Activated T-helper 17 cell treated with anti-CD3 and anti-CD28 coated beads, Interleukin-2, amount 50 U/mL, for 72 hours (primary cell): ENCODE data around the gene CST7. TPM values are rescaled to one million over a fixed set of nuclear protein-coding genes. Genes with fewer than 3 reads are reported as not detected.

Experiments used
- ATAC-seq: fragments of 150-1000 bp; cut with Tn5 transposase; replicated peaks from 2 replicates; pipeline ENCODE4 v1.10.0; 2021; ENCODE audit warnings: mild to moderate bottlenecking, moderate library complexity
- H3K27ac Mint-ChIP-seq: one replicate; pipeline ENCODE4 v1.8.0; 2022; ENCODE audit warnings: mixed read lengths
- H3K27me3 Mint-ChIP-seq: one replicate; pipeline ENCODE4 v1.8.0; 2022; ENCODE audit warnings: mixed read lengths
- H3K36me3 Mint-ChIP-seq: one replicate; pipeline ENCODE4 v1.8.0; 2022; ENCODE audit warnings: low read depth, mild to moderate bottlenecking, mixed read lengths
- H3K4me1 Mint-ChIP-seq: one replicate; pipeline ENCODE4 v1.8.0; 2022; ENCODE audit warnings: mixed read lengths
- H3K4me3 Mint-ChIP-seq: one replicate; pipeline ENCODE4 v1.8.0; 2022; ENCODE audit warnings: mild to moderate bottlenecking, mixed read lengths
- H3K9me3 Mint-ChIP-seq: one replicate; pipeline ENCODE4 v1.8.0; 2022; ENCODE audit warnings: mixed read lengths
- total RNA-seq, 2 donors: library from RNA; stranded (reverse); gene quantifications; one replicate each; pipeline ENCODE4 v1.2.3, GENCODE V29; 2022

CST7 gene
- total RNA-seq, 2 donors from 2014 or later = 38.2 to 41.7 TPM

DNA sequence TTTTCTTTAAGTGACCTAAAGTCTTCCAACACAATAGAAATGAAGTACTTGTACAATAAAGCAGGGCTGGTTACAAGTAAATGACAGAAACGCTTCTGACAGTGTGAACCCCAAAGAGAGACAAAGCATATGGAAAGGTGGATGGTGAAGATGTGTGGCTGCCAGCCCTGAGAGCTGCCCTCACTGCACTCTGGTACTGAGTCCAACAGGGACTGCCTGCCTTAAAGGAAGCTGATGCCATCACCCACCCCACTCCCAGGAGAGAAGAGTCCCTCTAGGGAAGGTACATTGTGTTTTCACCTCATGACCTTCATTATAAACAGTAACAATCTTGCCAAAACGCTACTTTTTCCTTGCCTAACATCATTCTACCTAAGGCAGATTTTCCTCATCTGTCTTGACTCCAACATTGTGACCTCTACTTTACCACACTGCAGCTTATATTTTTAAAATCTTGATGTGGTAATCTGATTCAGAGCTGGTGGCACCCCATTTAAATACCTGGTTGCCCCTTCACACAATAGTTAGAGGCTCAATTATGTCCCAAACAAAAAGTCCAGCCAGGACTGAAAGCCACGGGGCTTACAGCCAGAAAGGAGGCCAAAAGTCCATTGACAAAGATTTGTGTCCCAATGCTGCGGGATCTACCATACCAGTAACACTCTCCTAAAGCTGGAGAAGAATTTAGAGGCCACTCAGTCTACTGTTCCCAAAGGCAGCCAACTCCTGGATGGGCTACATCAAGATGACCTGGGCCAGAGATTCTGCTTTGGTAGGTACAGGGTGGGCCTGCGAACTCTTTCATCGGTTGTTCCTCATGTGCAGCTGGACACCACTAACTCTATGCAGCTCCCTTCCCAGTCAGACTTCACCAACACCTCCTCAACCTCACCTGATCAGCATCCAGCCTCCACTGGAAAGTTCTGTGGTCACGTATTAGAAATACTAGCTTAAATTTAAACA is 39.1 kb downstream of the CST7 start:
- Mint-ChIP-seq H3K4me3 (peak overlapping the region; percentile 21), H3K36me3 (peaks cover 28% of the 10 kb centered on the region), H3K27me3 (no peaks in the 10 kb centered on the region), H3K9me3 (no peaks in the 10 kb centered on the region), H3K4me1 (peaks cover 51% of the 10 kb centered on the region), H3K27ac (no peak overlapping the region)
- no peak for ATAC-seq

DNA sequence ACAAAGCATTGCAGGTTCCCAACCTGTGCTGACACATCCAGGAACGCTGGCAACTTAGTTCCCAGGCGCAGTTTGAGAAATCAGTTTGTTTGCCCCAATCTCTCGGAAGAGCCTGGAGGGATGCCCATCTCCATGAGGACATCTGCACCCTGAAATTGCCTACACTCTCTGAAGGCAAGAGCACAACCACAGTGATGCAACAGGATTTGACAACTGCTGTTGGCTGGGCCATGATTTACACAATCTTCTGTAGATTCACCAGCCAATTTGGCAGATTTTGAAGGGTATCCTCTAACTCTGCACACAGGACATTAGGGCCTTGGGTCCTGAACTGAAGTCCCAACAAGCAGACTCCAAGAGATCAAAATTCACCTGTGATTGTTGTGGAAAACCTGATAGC is 40.1 kb downstream of the CST7 start:
- no peaks in the 10 kb centered on the region for H3K27me3 Mint-ChIP-seq
- no peak for ATAC-seq
- H3K4me3 Mint-ChIP-seq = no peak overlapping the region
- H3K36me3 Mint-ChIP-seq = peaks cover 18% of the 10 kb centered on the region
- no peaks in the 10 kb centered on the region for H3K9me3 Mint-ChIP-seq
- peaks cover 60% of the 10 kb centered on the region for H3K4me1 Mint-ChIP-seq
- H3K27ac Mint-ChIP-seq = no peak overlapping the region

DNA sequence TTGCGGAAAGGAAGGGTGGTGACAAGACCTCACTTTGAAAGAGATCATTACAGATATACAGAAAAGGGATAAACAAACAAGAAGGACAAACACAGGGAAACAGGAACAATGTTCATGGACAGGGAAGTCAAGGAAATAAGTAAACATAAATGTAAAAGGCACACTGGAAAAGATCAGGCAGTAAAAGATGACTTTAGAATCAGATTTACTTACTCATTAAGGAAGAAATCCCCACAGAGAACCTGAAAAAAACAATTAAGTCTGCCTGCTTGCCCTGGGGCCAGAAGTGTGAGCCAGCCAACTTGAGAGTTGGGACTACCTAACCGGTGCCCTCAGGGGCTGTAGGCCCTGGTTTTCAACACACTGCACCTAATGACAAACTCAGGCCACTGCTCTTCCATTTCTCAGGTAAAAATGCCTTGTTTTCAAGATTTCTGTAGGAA is 41.8 kb downstream of the CST7 start:
- H3K36me3 Mint-ChIP-seq = peaks cover 10% of the 10 kb centered on the region
- no peak for ATAC-seq
- H3K4me3 Mint-ChIP-seq = peak overlapping the region; percentile 98
- peaks cover 58% of the 10 kb centered on the region for H3K4me1 Mint-ChIP-seq
- H3K9me3 Mint-ChIP-seq = no peaks in the 10 kb centered on the region
- no peak overlapping the region for H3K27ac Mint-ChIP-seq
- H3K27me3 Mint-ChIP-seq = no peaks in the 10 kb centered on the region

DNA sequence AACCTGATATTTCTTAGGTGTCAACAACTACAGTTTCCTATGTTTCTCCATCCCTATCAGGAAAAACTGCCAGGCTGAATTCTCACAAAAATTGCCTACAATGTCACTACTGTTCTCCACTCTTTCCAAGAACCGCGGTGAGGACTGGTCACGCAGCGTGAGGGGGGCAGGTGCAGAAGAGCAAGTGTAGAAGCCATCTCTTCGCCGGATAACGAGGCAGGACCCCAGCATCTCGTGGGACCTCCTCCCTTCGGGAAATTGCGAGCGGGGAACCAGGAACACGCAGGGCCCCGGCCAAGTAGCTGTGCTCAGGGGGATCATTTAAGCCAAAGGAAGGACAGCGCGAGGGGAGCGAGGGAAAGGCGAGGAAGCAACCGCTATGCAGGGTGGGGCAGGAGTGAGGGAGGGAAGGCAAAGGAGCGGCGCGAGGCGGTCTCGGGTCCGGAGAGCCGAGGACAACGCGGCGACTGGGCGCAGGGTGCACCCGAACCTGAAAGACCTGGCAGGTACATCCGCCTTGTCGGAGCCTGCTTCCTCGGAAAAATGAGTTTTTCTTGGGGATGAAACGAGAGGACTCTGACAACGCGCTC is 42.9 kb downstream of the CST7 start:
- Mint-ChIP-seq H3K9me3 (no peaks in the 10 kb centered on the region), H3K4me3 (peak overlapping the region; percentile 98), H3K4me1 (peaks cover 49% of the 10 kb centered on the region), H3K36me3 (peaks cover 10% of the 10 kb centered on the region), H3K27ac (peak overlapping the region; percentile 95), H3K27me3 (no peaks in the 10 kb centered on the region)
- peak; percentile 22 for ATAC-seq

DNA sequence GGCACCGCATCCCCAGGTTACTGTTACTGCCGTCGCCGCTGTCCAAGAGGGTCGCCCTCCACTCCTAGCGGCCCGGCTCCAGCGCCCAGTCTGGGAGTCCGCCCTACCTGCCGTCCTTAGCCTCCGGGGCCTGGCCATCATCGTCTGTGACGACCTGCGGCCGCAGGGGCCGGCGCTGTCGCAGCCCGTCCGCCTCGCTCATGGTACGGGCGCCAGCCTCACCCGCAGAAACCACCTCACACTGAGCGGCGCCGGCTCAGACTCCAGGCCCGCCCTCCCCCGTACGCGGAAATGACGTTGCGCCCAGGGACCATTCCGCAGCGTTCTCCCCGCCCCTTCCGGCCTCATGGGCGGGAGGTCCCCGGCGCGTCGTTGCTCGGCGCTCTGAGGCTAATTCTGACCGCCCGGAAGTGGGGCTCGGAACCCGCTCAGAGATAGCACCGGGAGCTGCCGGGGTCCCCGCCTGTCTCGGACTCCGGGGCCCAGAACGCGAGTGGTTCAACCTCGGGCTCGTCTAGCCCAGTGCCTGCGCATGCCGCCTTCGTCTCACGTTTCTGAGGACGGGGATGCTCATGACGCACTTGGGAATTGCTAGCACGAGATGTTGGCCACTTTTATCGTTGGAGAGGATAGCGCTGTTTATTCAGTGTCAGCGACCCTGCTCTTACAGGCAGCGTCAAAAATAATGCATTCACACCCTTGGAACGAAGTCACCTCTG is 43.6 kb downstream of the CST7 start, which contains the start of gene APMAP:
Gene APMAP, minus strand, starts transcription at position 265 of the 719 bp plus-strand sequence. Its CDS starts 63 bp downstream, at position 202.
- Mint-ChIP-seq H3K27me3 (no peaks in the 10 kb centered on the region), H3K4me3 (peak within 1 kb of the TSS; percentile 98), H3K36me3 (peaks cover 10% of the 10 kb centered on the region), H3K9me3 (no peaks in the 10 kb centered on the region), H3K27ac (peak within 1 kb of the TSS; percentile 95), H3K4me1 (peaks cover 42% of the 10 kb centered on the region)
- ATAC-seq = peak; percentile 98

DNA sequence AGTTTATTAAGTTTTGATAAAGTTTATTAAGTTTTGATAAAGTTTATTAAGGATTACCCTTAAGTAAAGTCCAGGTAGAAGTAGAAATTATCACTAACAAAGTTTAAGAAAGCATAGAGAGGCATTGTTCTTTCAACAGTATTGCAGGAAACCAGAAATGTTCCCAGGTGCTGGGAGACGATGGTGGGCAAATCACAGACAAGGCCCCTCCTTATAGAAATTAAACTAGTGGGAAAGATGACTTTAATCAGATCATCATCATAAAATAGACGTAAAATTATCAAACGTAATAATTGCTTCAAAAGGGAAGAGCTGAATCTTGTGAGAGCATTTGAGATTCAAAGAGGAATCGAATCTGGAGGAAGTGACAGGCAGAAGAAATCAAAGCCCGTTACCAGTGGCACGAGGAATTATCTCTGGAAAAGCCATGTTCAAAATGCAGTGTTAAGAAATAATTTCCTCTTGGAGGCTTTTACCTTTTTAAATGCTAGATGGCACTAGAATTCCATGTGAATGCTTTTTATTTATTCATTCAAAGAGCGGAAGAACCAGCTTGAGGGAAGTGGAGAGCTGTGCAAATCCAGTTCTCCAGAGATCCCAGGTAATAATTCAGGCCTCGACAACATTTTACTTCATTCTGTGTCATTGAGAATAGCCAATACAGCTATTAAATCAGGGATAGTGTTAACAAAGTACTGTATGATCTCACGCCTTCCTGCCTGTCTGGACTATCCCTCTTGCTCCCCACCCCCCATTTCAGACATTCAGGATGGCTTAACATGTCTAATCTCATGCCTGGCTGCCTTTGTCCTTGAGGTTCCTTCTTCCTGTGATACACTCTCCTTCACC is 44.5 kb downstream of the CST7 start:
- Mint-ChIP-seq H3K27ac (peak overlapping the region; percentile 95), H3K4me1 (peaks cover 34% of the 10 kb centered on the region), H3K27me3 (no peaks in the 10 kb centered on the region), H3K36me3 (peaks cover 10% of the 10 kb centered on the region), H3K4me3 (peak overlapping the region; percentile 98), H3K9me3 (no peaks in the 10 kb centered on the region)
- ATAC-seq = no peak

DNA sequence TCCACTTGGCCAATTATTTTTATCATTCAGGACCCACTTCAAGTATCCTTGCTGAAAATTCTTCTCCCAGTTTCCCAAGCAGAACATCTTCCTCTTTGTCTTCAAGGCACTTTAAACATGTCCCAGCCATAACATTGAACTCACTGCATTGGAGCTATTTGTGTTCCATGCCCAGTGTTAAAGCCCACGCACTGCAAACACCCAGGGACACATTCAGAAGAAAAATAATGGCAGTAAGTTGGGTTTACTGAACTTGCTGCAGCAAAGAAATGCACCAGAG is 45.1 kb downstream of the CST7 start:
- H3K9me3 Mint-ChIP-seq = no peaks in the 10 kb centered on the region

DNA sequence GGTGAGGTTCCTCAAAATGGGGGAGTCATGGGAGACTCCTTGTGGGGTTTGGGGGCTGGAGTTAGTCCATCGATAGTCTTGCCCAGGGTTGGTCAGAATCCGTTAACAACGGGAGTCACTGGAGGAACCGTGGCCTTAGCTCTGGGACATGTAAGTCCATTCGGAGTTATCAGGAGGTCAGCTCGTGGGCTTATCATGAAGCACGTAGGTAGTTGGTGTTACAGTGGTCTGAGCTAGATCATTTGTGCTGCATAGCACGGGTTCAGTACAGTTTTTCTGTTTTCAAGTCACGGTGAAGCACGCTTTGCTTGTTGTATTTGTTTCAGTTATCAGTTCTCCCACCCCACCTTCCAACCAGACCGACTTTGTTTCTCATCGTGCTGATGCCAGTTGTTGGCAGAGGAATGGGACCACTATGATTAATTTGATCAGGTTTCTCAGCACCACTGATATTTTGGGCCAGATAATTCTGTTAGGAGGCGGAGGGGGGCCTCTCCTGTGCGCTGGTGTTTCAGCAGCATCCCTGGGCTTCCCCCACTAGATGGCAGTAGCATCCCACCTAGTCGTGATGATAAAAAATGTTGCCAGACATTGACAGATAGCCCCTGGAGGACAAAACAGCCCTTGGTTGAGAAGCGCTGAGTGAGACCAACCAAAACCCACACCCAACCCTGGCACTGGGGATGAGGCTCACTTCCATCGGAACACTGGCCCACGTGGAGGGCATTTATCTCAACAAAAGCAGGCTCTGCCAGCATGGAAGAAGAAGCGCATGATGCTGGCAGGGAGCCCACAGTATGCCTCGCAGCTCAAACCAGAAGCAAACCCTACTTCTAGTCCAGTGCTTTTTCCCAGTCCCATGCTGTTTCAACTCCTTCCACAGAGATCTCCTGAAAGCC is 45.6 kb downstream of the CST7 start:
- H3K4me3 Mint-ChIP-seq = peak overlapping the region; percentile 98
- H3K4me1 Mint-ChIP-seq = peaks cover 27% of the 10 kb centered on the region
- peak; percentile 14 for ATAC-seq
- no peaks in the 10 kb centered on the region for H3K27me3 Mint-ChIP-seq
- H3K27ac Mint-ChIP-seq = peak overlapping the region; percentile 95
- H3K9me3 Mint-ChIP-seq = no peaks in the 10 kb centered on the region
- peaks cover 10% of the 10 kb centered on the region for H3K36me3 Mint-ChIP-seq

More for the DNA sequence above, 45.1 kb downstream of the CST7 start:
- H3K4me3 Mint-ChIP-seq = peak overlapping the region; percentile 98
- H3K4me1 Mint-ChIP-seq = peaks cover 28% of the 10 kb centered on the region
- peaks cover 10% of the 10 kb centered on the region for H3K36me3 Mint-ChIP-seq
- no peak for ATAC-seq
- no peaks in the 10 kb centered on the region for H3K27me3 Mint-ChIP-seq
- H3K27ac Mint-ChIP-seq = peak overlapping the region; percentile 95

DNA sequence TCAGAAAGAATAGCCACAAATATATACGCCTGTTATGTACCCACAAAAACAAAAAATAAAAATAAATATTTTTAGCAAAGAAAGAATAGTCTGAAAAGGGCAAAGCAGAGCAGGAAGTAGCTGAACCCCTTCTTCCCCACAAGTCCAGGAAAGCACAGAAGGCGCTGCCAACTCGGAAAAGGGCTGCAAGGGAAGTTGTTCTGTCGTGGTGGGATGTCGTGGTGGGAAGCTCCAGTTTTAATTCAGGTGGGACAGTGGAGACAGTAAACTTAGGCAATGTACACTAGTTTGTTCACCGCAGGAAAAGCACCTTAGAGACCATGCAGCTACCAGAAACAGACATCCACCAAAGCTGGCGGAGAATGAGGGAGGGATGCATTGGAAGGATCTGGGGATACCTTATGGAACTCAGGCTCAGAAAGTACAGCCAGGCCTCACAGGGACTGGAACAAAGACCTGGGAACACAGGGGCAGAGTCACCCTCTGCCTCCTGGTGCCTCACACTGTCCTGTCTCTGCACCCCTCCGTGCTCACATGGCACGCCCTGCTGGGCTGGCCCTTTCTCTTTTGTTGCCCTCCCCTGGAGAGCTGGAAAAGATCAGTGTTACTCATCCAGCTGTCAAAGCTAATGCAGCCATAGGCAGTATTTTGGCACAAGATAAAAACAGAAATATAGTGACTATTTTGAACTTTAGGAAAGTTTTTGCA is 46.8 kb downstream of the CST7 start:
- Mint-ChIP-seq H3K36me3 (peaks cover 6% of the 10 kb centered on the region), H3K4me1 (peaks cover 17% of the 10 kb centered on the region), H3K27ac (no peak overlapping the region), H3K4me3 (no peak overlapping the region), H3K27me3 (no peaks in the 10 kb centered on the region), H3K9me3 (no peaks in the 10 kb centered on the region)
- ATAC-seq = no peak

DNA sequence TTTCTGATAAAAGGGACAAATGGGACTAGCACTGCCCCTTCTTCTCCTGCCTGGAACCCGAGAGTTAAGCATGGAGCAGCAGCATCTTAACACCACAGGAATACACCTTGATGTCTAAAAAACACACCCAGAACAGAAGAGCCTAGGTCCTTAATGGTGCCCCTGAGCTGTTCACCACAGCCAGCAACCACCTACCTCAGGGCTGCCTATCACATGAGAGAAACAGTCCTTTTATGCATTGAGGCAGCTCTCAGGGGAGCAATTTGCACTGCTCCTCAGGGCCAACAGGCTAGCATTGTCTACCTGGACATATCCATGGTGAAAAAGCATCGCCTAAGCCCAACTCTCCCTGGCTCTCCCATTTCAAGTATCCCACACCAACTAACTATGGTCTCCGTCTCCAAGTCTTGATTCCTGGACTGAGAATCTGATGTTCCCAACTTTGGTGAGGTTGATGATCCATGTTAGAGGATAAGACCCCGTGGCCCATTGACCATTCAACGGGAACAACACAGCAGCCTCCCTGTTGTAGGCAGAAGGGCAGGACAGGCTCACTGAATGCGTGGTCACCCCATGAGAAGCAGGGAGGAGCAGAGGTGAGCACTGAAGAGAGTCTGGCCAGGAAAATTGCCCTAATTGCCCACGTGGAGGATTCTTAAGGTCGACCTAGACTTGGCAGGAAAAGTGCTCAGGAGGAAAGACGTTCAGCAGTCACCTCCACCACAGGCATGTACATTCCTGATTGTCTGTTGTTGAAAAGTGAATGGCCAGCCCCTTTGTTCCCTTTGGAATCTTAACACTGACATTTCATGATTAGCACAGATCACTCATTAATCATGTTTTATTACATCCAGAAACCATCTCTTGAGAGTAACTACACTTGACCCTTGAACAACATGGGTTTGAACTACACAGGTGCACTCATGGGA is 47.6 kb downstream of the CST7 start:
- H3K27me3 Mint-ChIP-seq = no peaks in the 10 kb centered on the region
- no peak overlapping the region for H3K4me3 Mint-ChIP-seq
- peaks cover 9% of the 10 kb centered on the region for H3K4me1 Mint-ChIP-seq
- H3K36me3 Mint-ChIP-seq = peaks cover 6% of the 10 kb centered on the region
- no peak overlapping the region for H3K27ac Mint-ChIP-seq
- no peak for ATAC-seq
- no peaks in the 10 kb centered on the region for H3K9me3 Mint-ChIP-seq

DNA sequence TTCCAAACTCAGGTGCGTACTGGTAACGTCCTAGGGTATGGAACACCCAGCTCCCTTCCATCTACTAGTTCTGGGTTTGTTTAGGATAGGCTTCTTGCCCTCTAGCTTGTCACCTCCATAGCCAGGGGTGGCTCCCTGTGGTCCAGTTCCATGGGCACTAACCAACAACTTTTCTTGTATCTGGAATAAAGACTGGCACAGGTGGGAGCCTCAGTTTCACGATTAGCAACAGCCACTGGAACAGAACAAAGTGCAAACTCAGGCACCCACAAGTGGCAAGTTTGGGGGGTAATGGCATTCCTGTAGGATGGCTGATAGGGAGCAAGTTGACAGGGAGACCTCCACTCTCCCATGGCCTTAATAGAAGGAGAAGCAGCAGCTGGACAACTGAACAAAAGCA is 49.1 kb downstream of the CST7 start:
- Mint-ChIP-seq H3K27ac (no peak overlapping the region), H3K9me3 (no peaks in the 10 kb centered on the region), H3K27me3 (no peaks in the 10 kb centered on the region), H3K4me3 (no peak overlapping the region), H3K36me3 (peaks cover 7% of the 10 kb centered on the region), H3K4me1 (peaks cover 9% of the 10 kb centered on the region)
- ATAC-seq = no peak
